Testis (tissue), 2 donors: ENCODE results near the gene CDC42SE1.

ENCODE experiments used
- CTCF ChIP-seq, 3 experiments: fragments of 450-650 bp in 2 of 3; fragments of 200-600 bp in 1 of 3; sonication (generic) in 1 of 3; IDR thresholded peaks; one replicate each; pipeline ENCODE4 v1.5.1; 2016 to 2019; ENCODE audit warnings: antibody characterized with exemption in 3 of 3, mild to moderate bottlenecking in 2 of 3, moderate library complexity in 1 of 3
- POLR2A ChIP-seq: fragments of 450-650 bp; IDR thresholded peaks from one replicate; pipeline ENCODE4 v1.6.1; 2017; ENCODE audit warnings: antibody characterized with exemption, mild to moderate bottlenecking, moderate library complexity

GRCh38 chr1:151039521-151039920 lies 19.9 kb downstream of the CDC42SE1 start:
- no peak for TF ChIP-seq CTCF (IDR thresholded peaks at IDR 0.05)
- TF ChIP-seq POLR2A, result no peak
